Activated CD4-positive, alpha-beta T cell treated with anti-CD3 and anti-CD28 coated beads, Interleukin-2, amount 10 ng/mL, durations not matched to agents 24 days and 14 days (primary cell): ENCODE data around the gene TMTC4. TPM values are rescaled to one million over a fixed set of nuclear protein-coding genes. Genes with fewer than 3 reads are reported as not detected.
A peak's percentile ranks its signal among the peaks of the same experiment; 100 is the strongest.
"Not testable (repeated sequence)": the region's sequence is repeated elsewhere in the genome, so short reads cannot be mapped to it uniquely, and the experiment has no call there.

ENCODE experiments used
- DNase-seq: peaks from one replicate; pipeline ENCODE4 v3.0.0; 2022
- H3K27ac Mint-ChIP-seq: one replicate; pipeline ENCODE4 v1.8.0; 2022; ENCODE audit warnings: mild to moderate bottlenecking, mixed read lengths
- H3K27me3 Mint-ChIP-seq: one replicate; pipeline ENCODE4 v1.8.0; 2022; ENCODE audit warnings: mixed read lengths
- H3K36me3 Mint-ChIP-seq: one replicate; pipeline ENCODE4 v1.8.0; 2022; ENCODE audit warnings: low read depth, mild to moderate bottlenecking, mixed read lengths
- H3K4me1 Mint-ChIP-seq: one replicate; pipeline ENCODE4 v1.8.0; 2021; ENCODE audit warnings: mixed read lengths
- H3K4me3 Mint-ChIP-seq: one replicate; pipeline ENCODE4 v1.8.0; 2022; ENCODE audit warnings: mild to moderate bottlenecking, moderate library complexity, mixed read lengths
- H3K9me3 Mint-ChIP-seq: one replicate; pipeline ENCODE4 v1.8.0; 2021; ENCODE audit warnings: mixed read lengths
- intact Hi-C: fragments of 100-400 bp; cut with micrococcal nuclease; formaldehyde crosslinking; loops from one replicate; pipeline ENCODE4 v1.15.1; 2023
- total RNA-seq: library from RNA; stranded (reverse); gene quantifications from 2 replicates; pipeline ENCODE4 v1.2.3, GENCODE V29; 2022

Gene TMTC4, protein sequence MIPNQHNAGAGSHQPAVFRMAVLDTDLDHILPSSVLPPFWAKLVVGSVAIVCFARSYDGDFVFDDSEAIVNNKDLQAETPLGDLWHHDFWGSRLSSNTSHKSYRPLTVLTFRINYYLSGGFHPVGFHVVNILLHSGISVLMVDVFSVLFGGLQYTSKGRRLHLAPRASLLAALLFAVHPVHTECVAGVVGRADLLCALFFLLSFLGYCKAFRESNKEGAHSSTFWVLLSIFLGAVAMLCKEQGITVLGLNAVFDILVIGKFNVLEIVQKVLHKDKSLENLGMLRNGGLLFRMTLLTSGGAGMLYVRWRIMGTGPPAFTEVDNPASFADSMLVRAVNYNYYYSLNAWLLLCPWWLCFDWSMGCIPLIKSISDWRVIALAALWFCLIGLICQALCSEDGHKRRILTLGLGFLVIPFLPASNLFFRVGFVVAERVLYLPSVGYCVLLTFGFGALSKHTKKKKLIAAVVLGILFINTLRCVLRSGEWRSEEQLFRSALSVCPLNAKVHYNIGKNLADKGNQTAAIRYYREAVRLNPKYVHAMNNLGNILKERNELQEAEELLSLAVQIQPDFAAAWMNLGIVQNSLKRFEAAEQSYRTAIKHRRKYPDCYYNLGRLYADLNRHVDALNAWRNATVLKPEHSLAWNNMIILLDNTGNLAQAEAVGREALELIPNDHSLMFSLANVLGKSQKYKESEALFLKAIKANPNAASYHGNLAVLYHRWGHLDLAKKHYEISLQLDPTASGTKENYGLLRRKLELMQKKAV
- total RNA-seq: 22.5 and 25.3 TPM in 2 replicates

DNA sequence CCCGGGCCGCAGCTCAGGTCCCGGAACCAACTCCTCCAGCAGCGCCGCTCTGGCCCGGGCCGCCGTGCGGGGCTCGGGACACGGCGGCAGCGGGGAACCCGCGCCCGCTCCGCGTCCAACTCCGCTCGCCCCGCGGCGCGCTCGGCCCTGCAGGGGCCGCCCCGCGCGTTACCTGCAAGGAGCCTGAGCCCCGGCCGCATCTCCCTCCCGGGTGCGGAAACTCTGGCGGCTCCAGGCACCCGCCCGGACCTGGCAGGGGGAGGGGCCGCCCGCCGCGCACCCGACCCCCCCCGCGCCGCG lies at the start of gene TMTC4:
Gene TMTC4, minus strand, starts transcription at position 224 of the 300 bp plus-strand sequence. CDS start 4,433 bp downstream, outside the sequence.
- Mint-ChIP-seq H3K27me3 (peaks cover 18% of the 10 kb centered on the region), H3K27ac (peak within 1 kb of the TSS; percentile 91), H3K4me1 (peaks cover 25% of the 10 kb centered on the region), H3K4me3 (peak within 1 kb of the TSS; percentile 92), H3K9me3 (no peaks in the 10 kb centered on the region), H3K36me3 (peaks cover under 1% of the 10 kb centered on the region)
- DNase-seq: no peak
- intact Hi-C loops: loop anchor here (1.0 to 10.0 kb wide), 5 partner anchors 67 to 1720 kb away; partner anchors contain the start of gene CLYBL

GRCh38 chr13:100722517-100722916 lies 47.9 kb upstream of the TMTC4 start:
- intact Hi-C loops: no loop called here
- H3K27me3 Mint-ChIP-seq: peaks cover 6% of the 10 kb centered on the region
- H3K4me3 Mint-ChIP-seq: no peak overlapping the region
- H3K4me1 Mint-ChIP-seq: no peaks in the 10 kb centered on the region
- H3K9me3 Mint-ChIP-seq: no peaks in the 10 kb centered on the region
- no peaks in the 10 kb centered on the region for H3K36me3 Mint-ChIP-seq
- H3K27ac Mint-ChIP-seq: no peak overlapping the region
- DNase-seq: no peak

DNA sequence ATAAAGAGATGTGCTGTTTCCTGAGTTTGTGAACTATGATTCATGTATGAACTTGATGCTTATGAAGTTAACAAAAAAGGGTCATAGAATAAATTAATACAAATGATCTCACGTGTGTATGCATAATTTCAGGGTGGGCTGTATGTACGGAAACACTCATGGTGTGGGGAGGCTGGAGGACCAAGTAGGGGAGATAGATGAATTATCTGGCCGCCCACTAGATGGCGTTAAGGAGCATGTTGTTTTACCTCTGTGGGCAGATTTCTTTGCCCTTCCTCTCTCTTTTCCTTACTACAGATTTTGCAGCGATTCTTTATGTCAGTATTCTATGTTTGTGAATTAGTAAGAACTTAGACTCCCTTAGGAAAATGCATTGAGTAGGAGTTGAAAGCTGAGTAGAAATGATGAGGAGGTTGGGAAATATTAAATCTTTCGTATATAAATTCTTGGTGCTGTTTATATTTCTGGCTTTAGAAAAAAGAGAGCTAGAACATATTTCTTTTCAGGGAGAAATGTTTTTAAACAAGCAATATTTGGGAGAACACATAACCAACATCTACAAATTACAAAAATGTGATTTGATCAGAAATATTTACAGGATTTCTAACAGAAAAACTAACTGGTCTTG lies 47.4 kb upstream of the TMTC4 start:
- intact Hi-C loops: no loop called here
- Mint-ChIP-seq H3K36me3 (no peaks in the 10 kb centered on the region), H3K27ac (no peak overlapping the region), H3K9me3 (no peaks in the 10 kb centered on the region), H3K4me3 (no peak overlapping the region), H3K27me3 (peaks cover 5% of the 10 kb centered on the region), H3K4me1 (no peaks in the 10 kb centered on the region)
- peak; percentile 83 for DNase-seq

GRCh38 chr13:100715604-100716003 lies 41.0 kb upstream of the TMTC4 start:
- Mint-ChIP-seq H3K27me3 (no peaks in the 10 kb centered on the region), H3K36me3 (no peaks in the 10 kb centered on the region), H3K9me3 (no peaks in the 10 kb centered on the region), H3K4me3 (no peak overlapping the region), H3K27ac (no peak overlapping the region), H3K4me1 (no peaks in the 10 kb centered on the region)
- intact Hi-C loops: no loop called here
- no peak for DNase-seq

DNA sequence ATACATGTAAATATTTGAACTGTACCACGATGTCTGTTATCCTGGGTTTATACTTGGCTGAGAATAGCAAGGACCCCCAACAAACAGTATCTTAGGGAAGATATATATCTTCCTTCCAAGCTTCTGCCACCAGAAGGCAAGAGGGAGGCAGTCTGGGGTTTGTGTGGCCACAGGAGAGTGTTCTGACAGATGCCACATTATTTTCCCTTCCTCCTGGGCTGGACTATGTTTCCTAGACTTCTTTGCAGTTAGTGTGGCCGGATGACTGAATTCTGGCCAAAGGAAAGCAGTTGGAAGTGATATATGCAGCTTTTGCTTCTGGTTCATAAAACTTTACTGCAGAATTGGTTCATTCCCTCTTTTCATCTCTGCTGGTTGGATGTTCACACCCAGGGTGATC lies 39.9 kb upstream of the TMTC4 start:
- no peaks in the 10 kb centered on the region for H3K27me3 Mint-ChIP-seq
- H3K4me3 Mint-ChIP-seq: no peak overlapping the region
- H3K27ac Mint-ChIP-seq: no peak overlapping the region
- H3K36me3 Mint-ChIP-seq: no peaks in the 10 kb centered on the region
- DNase-seq: no peak
- H3K9me3 Mint-ChIP-seq: no peaks in the 10 kb centered on the region
- intact Hi-C loops: no loop called here
- no peaks in the 10 kb centered on the region for H3K4me1 Mint-ChIP-seq

DNA sequence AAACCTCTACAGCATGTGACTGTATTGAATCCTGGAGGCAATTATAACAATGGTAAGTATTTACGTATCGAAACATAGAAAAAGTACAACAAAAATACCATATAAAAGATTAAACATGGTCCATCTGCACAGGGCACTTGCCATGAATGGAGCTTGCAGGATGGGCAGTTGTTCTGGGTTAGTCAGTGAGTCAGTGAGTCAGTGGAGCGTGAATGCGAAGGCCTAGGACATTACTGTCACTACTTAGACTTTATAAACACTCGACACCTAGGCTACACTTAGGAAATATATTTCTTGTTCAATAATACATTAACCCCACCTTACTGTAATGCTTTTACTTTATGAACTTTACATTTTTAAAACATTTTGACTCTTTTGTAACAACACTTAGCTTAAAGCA lies 35.6 kb upstream of the TMTC4 start:
- no peak for DNase-seq
- H3K27me3 Mint-ChIP-seq: peaks cover 2% of the 10 kb centered on the region
- H3K4me1 Mint-ChIP-seq: no peaks in the 10 kb centered on the region
- no peak overlapping the region for H3K4me3 Mint-ChIP-seq
- no peak overlapping the region for H3K27ac Mint-ChIP-seq
- H3K36me3 Mint-ChIP-seq: no peaks in the 10 kb centered on the region
- no peaks in the 10 kb centered on the region for H3K9me3 Mint-ChIP-seq
- intact Hi-C loops: no loop called here

DNA sequence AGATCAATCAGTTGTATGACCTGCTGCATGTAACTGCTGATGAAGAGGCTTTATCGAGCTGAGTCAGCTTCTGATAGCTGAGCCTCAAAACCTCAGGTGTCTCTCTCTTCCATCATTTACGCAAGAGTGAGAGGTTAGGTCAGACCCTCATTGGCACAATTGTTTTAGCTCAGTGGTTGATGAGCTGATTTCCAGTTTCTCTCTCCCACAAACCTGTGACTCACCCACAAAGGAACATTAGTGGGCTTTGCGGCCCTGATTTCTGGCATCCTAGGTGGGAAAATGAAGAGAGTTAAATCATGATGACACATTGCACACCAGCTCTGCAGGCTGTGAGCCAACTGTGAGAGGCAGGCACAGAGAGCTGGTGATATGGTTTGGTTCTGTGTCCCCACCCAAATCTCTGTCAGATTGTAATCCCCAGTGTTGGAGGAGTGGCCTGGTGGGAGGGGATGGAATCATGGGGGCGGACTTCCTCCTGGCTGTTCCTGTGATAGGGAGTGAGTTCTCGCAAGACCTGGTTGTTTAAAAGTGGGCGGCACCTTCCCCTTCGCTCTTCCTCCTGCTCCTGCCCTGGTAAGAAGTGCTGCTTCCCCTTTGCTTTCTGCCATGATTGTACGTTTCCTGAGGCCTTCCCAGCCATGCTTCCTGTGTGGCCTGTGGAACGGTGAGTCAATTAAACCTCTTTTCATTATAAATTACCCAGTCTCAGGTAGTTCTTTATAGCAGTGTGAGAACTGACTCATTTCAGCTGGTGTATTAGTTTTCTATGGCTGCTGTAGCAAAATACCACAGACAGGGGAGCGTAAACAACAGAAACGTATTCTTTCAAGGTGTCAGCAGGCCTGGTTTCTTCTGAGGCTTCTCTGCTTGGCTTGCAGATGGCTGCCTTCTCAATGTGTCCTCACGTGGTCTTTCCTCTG lies 33.5 kb upstream of the TMTC4 start:
- no peak overlapping the region for H3K27ac Mint-ChIP-seq
- H3K4me3 Mint-ChIP-seq: no peak overlapping the region
- no peak for DNase-seq
- H3K9me3 Mint-ChIP-seq: no peaks in the 10 kb centered on the region
- H3K4me1 Mint-ChIP-seq: no peaks in the 10 kb centered on the region
- intact Hi-C loops: no loop called here
- peaks cover 2% of the 10 kb centered on the region for H3K27me3 Mint-ChIP-seq
- no peaks in the 10 kb centered on the region for H3K36me3 Mint-ChIP-seq

DNA sequence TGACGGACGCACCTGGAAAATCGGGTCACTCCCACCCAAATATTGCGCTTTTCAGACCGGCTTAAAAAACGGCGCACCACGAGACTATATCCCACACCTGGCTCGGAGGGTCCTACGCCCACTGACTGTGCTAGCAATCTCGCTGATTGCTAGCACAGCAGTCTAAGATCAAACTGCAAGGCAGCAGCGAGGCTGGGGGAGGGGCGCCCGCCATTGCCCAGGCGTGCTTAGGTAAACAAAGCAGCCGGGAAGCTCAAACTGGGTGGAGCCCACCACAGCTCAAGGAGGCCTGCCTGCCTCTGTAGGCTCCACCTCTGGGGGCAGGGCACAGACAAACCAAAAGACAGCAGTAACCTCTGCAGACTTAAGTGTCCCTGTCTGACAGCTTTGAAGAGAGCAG lies 23.7 kb upstream of the TMTC4 start:
- DNase-seq, H3K36me3 Mint-ChIP-seq, H3K9me3 Mint-ChIP-seq, H3K4me3 Mint-ChIP-seq, intact Hi-C loops, H3K4me1 Mint-ChIP-seq, H3K27ac Mint-ChIP-seq, H3K27me3 Mint-ChIP-seq: not testable (repeated sequence)

DNA sequence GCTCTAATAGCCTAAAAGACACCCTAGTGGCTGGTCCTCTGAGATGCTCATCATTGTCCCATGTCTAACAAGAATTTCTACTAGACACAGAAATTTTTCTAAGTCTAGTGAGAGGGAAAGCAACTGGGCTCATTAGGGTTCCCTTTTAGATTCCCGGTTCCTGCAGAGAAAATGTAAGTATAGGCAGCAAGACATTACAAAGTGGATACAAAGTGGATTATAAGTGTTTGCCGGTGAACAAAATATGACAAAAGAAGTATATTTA lies 20.8 kb upstream of the TMTC4 start:
- no peak overlapping the region for H3K4me3 Mint-ChIP-seq
- H3K4me1 Mint-ChIP-seq: peaks cover 2% of the 10 kb centered on the region
- H3K9me3 Mint-ChIP-seq: peaks cover 8% of the 10 kb centered on the region
- H3K27ac Mint-ChIP-seq: no peak overlapping the region
- peaks cover 16% of the 10 kb centered on the region for H3K27me3 Mint-ChIP-seq
- intact Hi-C loops: no loop called here
- DNase-seq: no peak
- no peaks in the 10 kb centered on the region for H3K36me3 Mint-ChIP-seq

DNA sequence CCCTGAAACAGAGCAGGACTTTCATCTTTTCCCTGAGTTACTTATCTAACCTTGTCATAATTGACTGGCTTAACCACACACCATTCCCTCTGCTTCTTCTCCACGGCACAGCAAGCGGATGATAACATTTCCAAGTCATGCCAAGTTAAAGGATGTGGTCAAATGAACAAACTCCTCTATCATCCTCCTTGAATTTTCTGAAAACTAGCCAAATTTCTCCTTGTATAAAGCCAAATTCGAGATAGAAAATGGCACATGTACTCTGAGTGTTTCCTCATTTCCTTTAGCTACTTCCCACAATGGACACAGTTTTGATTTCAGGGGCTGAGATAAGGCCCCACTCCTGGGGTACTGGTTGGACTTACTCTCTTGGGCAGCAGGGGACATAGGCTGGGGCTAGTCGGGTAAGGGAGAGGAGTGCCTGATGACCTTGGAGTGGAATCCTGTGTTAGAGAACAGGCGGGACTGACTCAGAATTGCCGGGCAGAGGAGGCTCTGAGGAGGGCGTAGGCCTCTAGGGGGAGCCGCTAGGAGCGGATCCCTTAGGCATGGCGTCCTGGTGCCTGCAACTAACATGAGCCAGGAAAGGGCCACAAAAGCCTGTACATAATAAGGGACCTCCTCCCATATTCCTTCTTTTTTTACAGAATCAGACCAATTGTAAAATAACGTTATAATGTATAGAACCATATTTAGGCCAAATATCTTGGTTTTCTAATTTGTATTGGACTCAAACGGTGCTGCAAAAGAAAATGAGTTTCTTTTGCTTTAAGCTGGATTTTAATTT lies 20.3 kb upstream of the TMTC4 start:
- H3K27me3 Mint-ChIP-seq: peaks cover 16% of the 10 kb centered on the region
- no peak overlapping the region for H3K4me3 Mint-ChIP-seq
- H3K9me3 Mint-ChIP-seq: peaks cover 8% of the 10 kb centered on the region
- intact Hi-C loops: no loop called here
- no peaks in the 10 kb centered on the region for H3K36me3 Mint-ChIP-seq
- H3K27ac Mint-ChIP-seq: no peak overlapping the region
- peaks cover 2% of the 10 kb centered on the region for H3K4me1 Mint-ChIP-seq
- no peak for DNase-seq

- peaks cover 18% of the 10 kb centered on the region for H3K27me3 Mint-ChIP-seq
- peaks cover 5% of the 10 kb centered on the region for H3K36me3 Mint-ChIP-seq
- H3K9me3 Mint-ChIP-seq: peaks cover 27% of the 10 kb centered on the region
- H3K4me3 Mint-ChIP-seq: no peak overlapping the region
- H3K27ac Mint-ChIP-seq: no peak overlapping the region
- intact Hi-C loops: no loop called here
- no peak for DNase-seq
- no peaks in the 10 kb centered on the region for H3K4me1 Mint-ChIP-seq
Observed at GRCh38 chr13:100689191-100689590, 14.6 kb upstream of the TMTC4 start.

- intact Hi-C loops: no loop called here
- Mint-ChIP-seq H3K27ac (no peak overlapping the region), H3K4me3 (no peak overlapping the region), H3K4me1 (peaks cover 11% of the 10 kb centered on the region), H3K36me3 (no peaks in the 10 kb centered on the region), H3K9me3 (no peaks in the 10 kb centered on the region), H3K27me3 (peaks cover 21% of the 10 kb centered on the region)
- DNase-seq: no peak
Observed at GRCh38 chr13:100680131-100680530, 5.5 kb upstream of the TMTC4 start.

GRCh38 chr13:100677128-100677527 lies 2.5 kb upstream of the TMTC4 start:
- not testable (repeated sequence) for H3K36me3 Mint-ChIP-seq, H3K9me3 Mint-ChIP-seq, H3K27ac Mint-ChIP-seq, DNase-seq, H3K4me3 Mint-ChIP-seq
- Mint-ChIP-seq H3K27me3 (peaks cover 18% of the 10 kb centered on the region), H3K4me1 (peaks cover 25% of the 10 kb centered on the region)
- intact Hi-C loops: loop anchor here (10.0 kb wide), 2 partner anchors 1072 to 1718 kb away; partner anchors contain the start of gene CLYBL
